Esophagus (tissue), 2 donors: Measurements from ENCODE around the gene CLSTN3. TPM values are rescaled to one million over a fixed set of nuclear protein-coding genes. Genes with fewer than 3 reads are reported as not detected.
"Not testable (repeated sequence)": the region's sequence is repeated elsewhere in the genome, so short reads cannot be mapped to it uniquely, and the experiment has no call there.

Experiments used
- H3K27ac ChIP-seq, 2 donors: one replicate each; pipeline ENCODE4 v1.5.1; 2013; ENCODE audit warnings: low read depth in 2 of 2, mild to moderate bottlenecking in 2 of 2, inconsistent platforms in 1 of 2, low read length in 1 of 2, moderate library complexity in 1 of 2
- H3K27me3 ChIP-seq, 2 donors: one replicate each; pipeline ENCODE4 v1.6.1; 2013; ENCODE audit warnings: low read length in 2 of 2, control low read depth in 1 of 2, mild to moderate bottlenecking in 1 of 2; ENCODE audit not compliant: insufficient read depth in 2 of 2, control insufficient read depth in 1 of 2
- H3K36me3 ChIP-seq, 2 donors: one replicate each; pipeline ENCODE4 v1.6.1; 2013; ENCODE audit warnings: low read length in 1 of 2; ENCODE audit not compliant: control insufficient read depth in 2 of 2, insufficient read depth in 2 of 2
- H3K4me1 ChIP-seq, 2 donors: one replicate each; pipeline ENCODE4 v1.6.1; 2013; ENCODE audit warnings: low read length in 1 of 2; ENCODE audit not compliant: control insufficient read depth in 2 of 2, insufficient read depth in 2 of 2
- H3K4me3 ChIP-seq, 2 donors: one replicate each; pipeline ENCODE4 v1.5.1; 2013; ENCODE audit warnings: low read length in 2 of 2, mild to moderate bottlenecking in 2 of 2, low read depth in 1 of 2, moderate library complexity in 1 of 2
- H3K9me3 ChIP-seq, 2 donors: one replicate each; pipeline ENCODE4 v1.6.1; 2013; ENCODE audit warnings: mild to moderate bottlenecking in 2 of 2, low read depth in 1 of 2, low read length in 1 of 2, moderate library complexity in 1 of 2; ENCODE audit not compliant: control insufficient read depth in 2 of 2, insufficient read depth in 1 of 2
- WGBS, 2 donors: extraction: QIAGEN DNeasy Blood & Tissue Kit; methylation state at CpG; one replicate each; pipeline ENCODE4 v1.1.7; 2013; 5-methylcytosine and 5-hydroxymethylcytosine counted together
- polyA plus RNA-seq, 2 donors: library from polyadenylated mRNA; stranded (reverse); fragments of 200-250 nt; gene quantifications; one replicate each; pipeline ENCODE4 v1.2.3, GENCODE V29; 2013
- donor health status: healthy with polysubstance abuse.
- donor health status: Bipolar disorder and iron deficiency.

CLSTN3 gene
- polyA plus RNA-seq, 2 donors = 5.3 to 12.0 TPM

- Histone ChIP-seq H3K4me3 (no peak overlapping the region), H3K27me3 (no peaks in the 10 kb centered on the region), H3K36me3 (peaks cover 9 to 11% of the 10 kb centered on the region in 2 donors), H3K9me3 (no peaks in the 10 kb centered on the region), H3K4me1 (no peaks in the 10 kb centered on the region), H3K27ac (no peak overlapping the region)
- WGBS, 2 donors = 71 to 85% methylated on average over 3 of the region's 3 CpGs
Measured at GRCh38 chr12:7102582-7102981, 27.6 kb upstream of the CLSTN3 start.

GRCh38 chr12:7103837-7104584 lies 26.2 kb upstream of the CLSTN3 start:
- Histone ChIP-seq H3K27me3 (no peaks in the 10 kb centered on the region), H3K27ac (no peak overlapping the region), H3K4me1 (no peaks in the 10 kb centered on the region), H3K9me3 (no peaks in the 10 kb centered on the region), H3K4me3 (no peak overlapping the region), H3K36me3 (peaks cover 9 to 11% of the 10 kb centered on the region in 2 donors)
- 93% methylated on average over 14 of the region's 14 CpGs for WGBS, 2 donors

- WGBS, 2 donors = 89 to 93% methylated on average over 1 of the region's 1 CpG
- Histone ChIP-seq H3K27me3 (no peaks in the 10 kb centered on the region), H3K4me1 (peaks cover 0 to 3% of the 10 kb centered on the region in 2 donors), H3K4me3 (no peak overlapping the region), H3K36me3 (peaks cover 5% of the 10 kb centered on the region in 2 donors), H3K27ac (no peak overlapping the region), H3K9me3 (no peaks in the 10 kb centered on the region)
Measured at GRCh38 chr12:7106082-7106481, 24.1 kb upstream of the CLSTN3 start.

DNA sequence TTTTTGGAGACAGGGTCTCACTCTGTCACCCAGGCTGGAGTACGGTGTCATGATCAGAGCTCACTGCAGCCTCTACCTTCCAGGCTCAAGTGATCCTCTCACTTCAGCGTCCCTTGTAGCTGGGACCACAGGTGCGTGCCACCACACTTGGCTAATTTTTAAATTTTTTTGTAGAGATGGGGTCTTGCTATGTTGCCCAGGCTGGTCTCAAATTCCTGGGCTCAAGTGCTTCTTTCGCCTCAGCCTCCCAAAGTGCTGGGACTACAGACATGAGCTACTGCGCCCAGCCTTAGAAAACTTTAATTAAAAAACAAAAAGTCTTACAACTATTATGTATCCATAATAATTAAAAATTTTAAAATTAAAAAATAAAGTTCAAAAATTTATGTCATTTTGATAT lies 23.0 kb upstream of the CLSTN3 start:
- WGBS, 2 donors = 96 to 99% methylated on average over 5 of the region's 5 CpGs
- H3K36me3 ChIP-seq, H3K4me3 ChIP-seq, H3K27ac ChIP-seq, H3K4me1 ChIP-seq, H3K9me3 ChIP-seq, H3K27me3 ChIP-seq: not testable (repeated sequence)

GRCh38 chr12:7107636-7108002 lies 22.6 kb upstream of the CLSTN3 start:
- Histone ChIP-seq H3K27ac (peak overlapping the region; percentile 87 to 97), H3K4me1 (peaks cover 0 to 3% of the 10 kb centered on the region in 2 donors), H3K36me3 (peaks cover 0 to 5% of the 10 kb centered on the region in 2 donors), H3K4me3 (peak overlapping the region; percentile 56 to 80), H3K9me3 (no peaks in the 10 kb centered on the region), H3K27me3 (no peaks in the 10 kb centered on the region)
- 26 to 29% methylated on average over 3 of the region's 3 CpGs for WGBS, 2 donors

DNA sequence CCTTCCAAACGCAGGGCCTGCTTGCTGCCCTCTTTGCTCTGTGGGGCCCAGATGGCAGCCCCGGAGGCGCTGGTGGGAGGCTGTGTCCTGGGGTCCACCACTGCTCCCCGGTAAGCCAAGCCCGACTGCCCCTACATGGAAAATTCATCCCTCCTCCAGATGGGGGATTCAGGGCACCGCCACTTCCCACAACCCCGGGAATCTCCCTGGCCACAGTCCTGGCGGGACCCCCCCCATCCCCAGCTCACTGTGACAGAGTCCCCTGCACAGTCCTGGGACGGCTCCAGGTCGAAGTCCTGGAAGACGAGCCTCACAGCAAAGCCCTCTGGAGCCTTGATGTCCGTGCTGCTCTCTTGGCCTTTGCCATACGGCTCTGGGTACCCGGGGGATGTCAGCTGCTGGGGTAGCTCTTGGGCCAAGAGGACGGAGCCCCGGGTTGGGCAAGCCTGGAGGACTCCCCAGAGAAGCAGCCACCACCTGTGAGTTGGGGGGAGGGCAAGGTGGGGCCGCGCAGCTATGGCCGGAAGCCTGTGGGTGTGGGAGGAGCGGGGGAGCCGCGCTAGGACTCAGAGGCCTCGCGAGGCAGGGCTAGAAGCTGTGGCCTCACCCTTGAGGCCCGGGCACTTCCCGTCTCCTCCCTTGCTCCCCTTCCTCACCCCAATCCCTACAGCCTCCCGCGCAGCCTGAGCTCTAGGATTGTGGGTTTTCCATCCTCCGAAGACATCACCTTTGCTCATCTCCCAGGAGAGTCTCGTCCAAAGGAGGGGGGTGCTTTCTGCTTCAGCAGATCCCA lies 22.0 kb upstream of the CLSTN3 start:
- H3K4me3 ChIP-seq = peak overlapping the region; percentile 56 to 80
- 3 to 4% methylated on average over 24 to 30 of the region's 30 CpGs for WGBS, 2 donors
- no peaks in the 10 kb centered on the region for H3K27me3 ChIP-seq
- peak overlapping the region; percentile 87 to 97 for H3K27ac ChIP-seq
- H3K36me3 ChIP-seq = peaks cover 0 to 5% of the 10 kb centered on the region in 2 donors
- peaks cover 0 to 3% of the 10 kb centered on the region in 2 donors for H3K4me1 ChIP-seq
- H3K9me3 ChIP-seq = no peaks in the 10 kb centered on the region

GRCh38 chr12:7108796-7109571 lies 21.2 kb upstream of the CLSTN3 start, which contains the start of gene C1RL:
C1RL (minus strand) TSS chr12:7109214; CDS start chr12:7109180, 34 bp downstream.
- H3K9me3 ChIP-seq = no peaks in the 10 kb centered on the region
- H3K4me1 ChIP-seq = peaks cover 0 to 3% of the 10 kb centered on the region in 2 donors
- no peaks in the 10 kb centered on the region for H3K27me3 ChIP-seq
- H3K4me3 ChIP-seq = peak within 1 kb of the TSS; percentile 66 to 80
- 12 to 13% methylated on average over 22 of the region's 23 CpGs for WGBS, 2 donors
- peaks cover 0 to 5% of the 10 kb centered on the region in 2 donors for H3K36me3 ChIP-seq
- H3K27ac ChIP-seq = peak within 1 kb of the TSS; percentile 87 to 97

DNA sequence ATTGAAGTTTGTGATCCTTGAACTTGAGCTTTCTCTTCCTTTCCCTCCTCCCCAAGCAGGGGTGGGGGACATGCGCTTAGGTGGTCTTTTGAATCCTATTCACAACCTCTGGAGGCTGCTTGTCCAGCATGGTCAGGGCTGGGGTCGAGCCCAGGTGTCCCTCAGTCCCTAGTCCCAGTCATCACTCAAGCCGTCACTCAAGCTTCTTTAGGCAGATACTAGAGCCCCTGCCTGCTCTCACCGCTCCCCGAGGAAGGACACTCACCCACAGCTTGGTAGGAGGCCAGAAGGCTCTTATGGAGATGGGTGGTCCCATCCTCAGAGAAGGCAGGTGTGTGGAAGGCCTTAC lies 20.6 kb upstream of the CLSTN3 start:
- Histone ChIP-seq H3K27ac (peak overlapping the region in 1 of 2 donors; percentile 97), H3K9me3 (no peaks in the 10 kb centered on the region), H3K27me3 (no peaks in the 10 kb centered on the region), H3K4me3 (no peak overlapping the region), H3K36me3 (peaks cover 0 to under 1% of the 10 kb centered on the region in 2 donors), H3K4me1 (peaks cover 0 to 3% of the 10 kb centered on the region in 2 donors)
- 57 to 63% methylated on average over 5 of the region's 5 CpGs for WGBS, 2 donors

- peaks cover 0 to 3% of the 10 kb centered on the region in 2 donors for H3K4me1 ChIP-seq
- 91 to 93% methylated on average over 5 of the region's 5 CpGs for WGBS, 2 donors
Measured at GRCh38 chr12:7110661-7111060, 19.5 kb upstream of the CLSTN3 start.

More at GRCh38 chr12:7110661-7111060, 19.5 kb upstream of the CLSTN3 start:
- Histone ChIP-seq H3K4me3 (no peak overlapping the region), H3K36me3 (no peaks in the 10 kb centered on the region), H3K27ac (no peak overlapping the region), H3K27me3 (no peaks in the 10 kb centered on the region), H3K9me3 (no peaks in the 10 kb centered on the region)
